ENCODE data around the gene CCDC47.
A peak's percentile ranks its signal among the peaks of the same experiment; 100 is the strongest.
"Not testable (repeated sequence)": the region's sequence is repeated elsewhere in the genome, so short reads cannot be mapped to it uniquely, and the experiment has no call there.

CCDC47 gene

DNA sequence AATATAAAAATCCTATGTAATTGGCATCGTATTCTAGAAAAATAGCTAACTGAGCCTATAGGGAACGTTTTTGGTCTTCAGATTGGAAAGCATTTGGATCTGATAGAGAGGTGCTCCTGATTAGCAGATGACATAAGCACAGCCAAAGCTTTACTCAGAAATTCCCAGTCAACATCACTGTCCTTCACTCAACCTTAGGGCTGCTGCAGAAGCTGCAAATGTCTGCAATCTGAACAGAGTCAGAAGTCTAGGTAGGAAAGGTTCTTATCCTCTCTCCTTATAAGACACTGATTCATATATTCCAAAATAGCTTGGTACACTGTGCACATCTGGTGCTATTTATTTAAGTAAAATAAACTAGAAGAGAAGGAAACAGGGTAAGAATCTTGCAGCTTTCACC, 51.0 kb downstream of the CCDC47 start:
- DNase-seq (ENCODE audit: low read depth in 2 of 2) = no peak

DNA sequence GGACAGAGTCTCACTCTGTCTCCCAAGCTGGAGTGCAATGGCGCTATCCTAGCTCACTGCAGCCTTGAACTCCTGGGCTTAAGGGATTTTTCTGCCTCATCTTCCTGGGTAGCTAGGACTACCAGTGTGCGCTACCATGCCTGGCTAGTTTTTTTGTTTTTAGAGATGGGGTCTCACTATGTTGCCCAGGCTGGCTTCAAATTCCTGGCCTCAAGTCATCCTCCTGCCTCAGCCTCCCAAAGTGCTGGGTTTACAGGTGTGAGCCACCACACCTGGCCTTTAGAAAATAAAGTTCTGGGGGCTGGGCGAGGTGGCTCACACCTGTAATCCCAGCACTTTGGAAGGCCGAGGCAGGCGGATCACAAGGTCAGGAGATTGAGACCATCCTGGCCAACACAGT, 53.2 kb downstream of the CCDC47 start:
- not testable (repeated sequence) for DNase-seq (ENCODE audit: low read depth in 2 of 2)

DNA sequence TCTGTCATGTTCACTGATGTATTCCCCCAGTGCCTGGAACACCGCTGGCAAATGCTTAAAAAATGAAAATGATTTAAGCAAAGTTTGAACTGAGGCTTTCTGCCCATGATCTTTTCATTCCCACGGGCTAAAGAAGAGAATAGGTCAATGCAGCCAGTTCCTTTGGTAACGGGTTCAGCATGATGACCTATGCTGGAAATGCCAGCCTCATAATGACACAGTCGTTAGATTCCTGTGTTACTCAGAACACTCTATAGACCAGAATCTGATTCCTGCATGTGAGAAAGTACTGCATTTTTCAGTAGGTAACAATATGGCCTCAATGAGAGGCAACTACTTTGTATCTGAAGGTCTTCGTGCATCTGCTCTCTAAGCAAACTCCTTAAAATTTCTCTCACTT, 54.4 kb downstream of the CCDC47 start:
- no peak for DNase-seq (ENCODE audit: low read depth in 2 of 2)

DNA sequence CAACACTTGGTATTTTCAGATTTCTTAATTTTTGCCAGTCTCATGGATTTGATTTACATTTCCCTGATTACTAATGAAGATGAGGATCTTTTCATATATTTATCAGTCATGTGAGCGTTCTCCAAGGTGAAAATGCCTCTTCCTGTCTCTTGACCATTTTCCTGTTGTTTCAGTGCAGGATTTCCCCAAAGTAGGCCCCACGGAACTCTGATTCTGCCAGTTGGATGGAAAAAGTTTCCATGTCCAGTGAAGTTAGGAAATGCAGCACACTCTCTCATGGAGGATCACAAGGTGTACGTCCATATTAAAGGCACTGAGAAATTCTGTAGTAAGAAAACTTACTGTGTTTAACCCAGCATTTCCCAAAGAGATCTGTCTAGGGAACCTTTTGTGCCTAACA, 57.0 kb downstream of the CCDC47 start:
- no peak for DNase-seq (ENCODE audit: low read depth in 2 of 2)

DNA sequence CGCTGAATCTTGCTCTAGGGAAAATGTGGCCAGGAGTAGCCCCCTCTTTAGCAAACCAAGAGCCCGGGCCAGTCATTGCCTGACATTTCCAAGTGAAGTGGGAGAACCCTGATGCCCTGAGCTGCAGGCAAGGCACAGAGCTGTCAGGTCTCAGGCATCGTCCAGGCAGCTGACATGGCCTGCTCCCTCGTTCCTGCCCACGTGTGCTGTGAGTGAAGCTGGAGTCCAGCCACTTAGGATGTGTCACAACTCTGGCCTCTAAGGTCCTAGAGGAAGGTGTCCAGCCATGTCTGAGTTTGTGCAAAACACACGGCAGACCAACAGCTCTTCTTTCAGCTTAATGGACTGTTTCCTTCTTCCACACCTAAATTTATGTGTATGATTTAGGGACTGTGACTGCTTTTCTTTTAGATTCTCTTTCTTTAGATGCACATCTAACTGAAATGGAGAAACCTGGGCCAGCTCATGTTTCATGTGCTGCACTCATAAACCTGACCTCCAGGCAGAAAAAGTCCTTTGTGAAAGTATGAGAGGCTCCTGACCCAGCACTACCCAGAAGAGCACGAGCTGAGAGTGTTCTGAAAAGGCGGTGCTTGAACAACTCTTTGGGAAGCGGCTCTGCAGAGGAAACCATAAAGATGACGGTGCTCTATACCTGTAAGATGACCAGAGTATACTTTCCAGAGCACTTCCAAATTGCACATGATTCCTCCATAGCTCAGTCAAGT, 58.7 kb downstream of the CCDC47 start:
- no peak for DNase-seq (ENCODE audit: low read depth in 2 of 2)

DNA sequence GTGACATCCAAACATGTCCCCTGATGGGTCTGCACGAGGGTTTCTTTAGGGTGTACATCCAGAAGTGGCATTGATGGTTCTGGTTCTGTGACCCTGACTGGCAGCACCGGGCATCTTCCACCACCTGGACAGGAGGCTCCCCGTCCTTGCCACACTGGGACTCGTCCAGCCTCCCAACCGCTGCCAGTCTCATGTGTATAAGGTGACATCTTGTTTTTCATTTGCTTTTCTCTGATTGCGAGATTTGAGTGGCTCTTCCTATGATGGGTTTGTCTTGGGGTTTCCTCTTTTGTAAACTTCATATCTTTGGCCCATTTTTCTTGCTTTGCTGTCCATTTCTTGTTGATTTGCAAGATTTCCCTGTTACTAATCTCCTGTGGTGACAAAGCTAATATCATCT, 64.3 kb downstream of the CCDC47 start:
- DNase-seq (ENCODE audit: low read depth in 2 of 2) = no peak

DNA sequence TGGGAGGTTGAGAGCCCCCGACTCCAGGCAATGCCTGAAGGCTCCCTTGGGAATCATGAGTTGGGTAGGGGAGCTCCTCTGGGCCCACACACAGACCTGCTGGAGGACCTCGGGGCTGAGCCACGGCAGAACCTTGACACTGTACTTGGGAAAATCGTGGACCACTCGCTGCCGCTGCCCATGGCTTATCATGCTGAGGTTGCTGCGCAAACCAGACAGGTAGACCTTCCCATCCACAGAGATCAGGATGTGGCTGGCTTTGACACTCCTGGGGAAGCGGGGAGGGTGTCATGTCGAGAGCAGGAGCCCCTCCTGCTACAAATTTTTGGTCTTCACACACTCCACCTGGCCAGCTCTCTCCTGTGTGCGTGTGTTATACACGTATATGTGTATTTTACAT, 66.2 kb downstream of the CCDC47 start:
- no peak for DNase-seq (ENCODE audit: low read depth in 2 of 2)

DNA sequence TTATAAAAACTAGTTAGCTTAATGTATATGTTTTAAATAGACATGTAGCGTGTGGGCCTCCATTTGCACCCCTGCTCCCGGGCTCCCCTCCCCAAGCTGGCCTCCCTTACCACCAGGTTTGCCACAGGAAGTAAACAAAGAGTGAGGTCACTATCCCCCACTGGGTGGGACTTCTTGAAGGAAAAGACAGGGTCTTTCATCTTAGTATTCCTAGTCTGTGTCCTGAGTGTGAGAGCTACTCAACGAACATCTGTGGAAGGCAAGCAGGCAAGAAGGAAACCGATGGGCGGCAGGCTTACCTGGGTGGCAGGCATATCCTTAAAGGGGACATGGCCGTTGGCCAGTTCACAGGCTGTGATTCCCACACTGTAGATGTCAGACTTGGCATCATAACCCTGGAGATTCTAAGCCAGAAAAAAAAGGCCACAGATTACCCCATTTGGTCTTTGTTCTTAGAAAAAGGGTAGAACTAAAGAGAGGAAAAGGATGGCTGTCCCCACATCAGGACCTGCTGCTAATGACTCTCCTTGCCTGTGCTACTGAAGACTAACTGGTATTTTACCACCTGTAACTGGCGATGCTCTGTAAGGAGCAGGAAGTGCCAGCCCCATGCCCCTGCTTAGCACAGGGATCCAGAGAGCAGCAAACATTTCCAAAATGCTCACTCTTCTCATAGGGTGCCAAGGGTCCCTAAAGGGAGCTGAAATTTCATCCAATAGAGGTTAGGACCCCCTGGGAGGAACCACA, 66.9 kb downstream of the CCDC47 start:
- no peak for DNase-seq (ENCODE audit: low read depth in 2 of 2)

DNA sequence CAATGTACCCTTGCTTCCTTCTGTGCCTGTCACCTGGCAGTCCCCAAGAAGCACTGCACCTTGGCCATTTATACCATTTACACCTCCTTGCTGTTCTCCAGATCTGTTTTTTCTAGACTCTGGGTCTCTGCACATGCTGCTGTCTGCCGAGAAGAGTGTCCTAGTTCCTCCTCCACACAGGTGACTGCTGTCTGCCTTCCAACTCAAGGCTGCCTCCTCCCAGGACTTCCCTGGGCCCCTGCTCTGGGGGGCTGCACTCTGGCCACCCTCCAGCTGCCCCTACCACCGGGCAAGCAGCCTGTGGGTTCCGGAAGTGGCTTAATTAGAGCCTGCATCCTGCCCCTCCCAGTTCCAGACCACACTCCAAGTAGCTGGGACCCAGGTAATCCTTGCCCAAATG, 67.7 kb downstream of the CCDC47 start:
- no peak for DNase-seq (ENCODE audit: low read depth in 2 of 2)

DNA sequence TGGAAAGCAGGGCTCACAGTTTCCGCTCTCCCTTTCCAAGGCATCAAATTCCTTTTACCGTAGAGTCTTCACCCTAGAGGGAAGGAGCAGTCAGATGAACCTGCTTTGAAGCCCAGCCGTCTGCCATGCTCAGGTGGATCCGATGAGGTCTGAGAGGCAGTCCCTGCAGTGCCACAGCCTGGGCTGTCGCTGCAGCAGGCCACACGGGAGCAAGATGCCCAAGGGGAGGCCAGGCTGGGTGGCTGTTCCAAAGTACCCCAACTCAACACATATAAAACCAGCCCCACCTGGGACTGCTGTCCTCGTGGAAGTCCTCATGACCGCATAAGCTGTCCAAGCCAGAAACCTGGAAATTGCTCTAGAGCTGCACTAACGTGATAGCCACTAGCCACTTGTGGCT, 68.6 kb downstream of the CCDC47 start:
- DNase-seq (ENCODE audit: low read depth in 2 of 2) = no peak

DNA sequence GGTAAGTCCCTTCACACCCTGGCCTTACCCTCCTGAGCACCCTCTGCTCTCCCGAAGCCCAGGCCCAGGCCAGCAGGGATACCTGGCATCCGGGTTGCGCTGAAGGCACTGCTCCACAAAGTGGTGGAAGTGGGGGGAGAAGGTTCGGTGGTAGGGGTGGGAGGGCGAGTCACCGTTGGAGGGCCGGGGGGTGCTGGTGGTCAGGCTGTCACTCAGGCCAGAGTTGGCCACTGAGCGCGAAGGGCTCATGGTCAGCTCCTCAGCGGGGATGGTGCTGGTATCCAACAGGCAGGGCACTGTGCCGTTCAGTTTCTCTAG, 69.2 kb downstream of the CCDC47 start:
- DNase-seq (ENCODE audit: low read depth in 2 of 2) = no peak

DNA sequence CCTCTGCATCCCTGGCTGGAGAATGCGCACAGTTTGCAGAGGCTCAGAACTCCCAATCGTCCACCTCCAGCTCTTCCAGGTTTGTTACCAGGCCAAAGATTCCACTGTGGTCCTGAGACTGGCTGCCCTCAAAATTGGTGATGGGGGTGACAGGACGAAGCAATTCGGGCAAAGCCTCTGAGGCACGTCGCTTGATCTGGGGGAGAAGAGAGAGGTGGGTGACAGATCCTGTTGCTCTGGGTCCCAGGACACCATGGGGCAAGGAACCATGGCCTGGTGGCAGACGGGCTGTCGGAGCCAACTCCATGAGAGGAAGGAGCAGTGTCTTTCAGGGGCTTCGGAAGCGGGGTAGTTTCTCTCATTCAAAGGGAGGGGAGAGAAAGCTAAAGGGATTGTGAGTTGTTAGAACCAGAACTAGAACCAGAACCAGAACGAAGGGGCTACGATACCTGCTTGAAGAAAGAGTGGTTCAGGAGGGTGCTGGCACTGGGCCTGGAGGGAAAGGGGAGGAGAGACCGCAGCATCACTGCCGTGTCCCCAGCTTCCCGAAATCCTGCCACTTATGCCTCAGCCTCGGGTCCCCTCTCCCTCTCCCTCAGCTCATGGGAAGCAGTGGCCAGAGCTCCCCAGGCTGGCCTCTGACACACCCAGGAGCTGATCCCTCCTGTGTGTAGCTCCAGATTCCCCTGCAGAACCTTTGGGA, 69.7 kb downstream of the CCDC47 start:
- DNase-seq (ENCODE audit: low read depth in 2 of 2) = no peak

DNA sequence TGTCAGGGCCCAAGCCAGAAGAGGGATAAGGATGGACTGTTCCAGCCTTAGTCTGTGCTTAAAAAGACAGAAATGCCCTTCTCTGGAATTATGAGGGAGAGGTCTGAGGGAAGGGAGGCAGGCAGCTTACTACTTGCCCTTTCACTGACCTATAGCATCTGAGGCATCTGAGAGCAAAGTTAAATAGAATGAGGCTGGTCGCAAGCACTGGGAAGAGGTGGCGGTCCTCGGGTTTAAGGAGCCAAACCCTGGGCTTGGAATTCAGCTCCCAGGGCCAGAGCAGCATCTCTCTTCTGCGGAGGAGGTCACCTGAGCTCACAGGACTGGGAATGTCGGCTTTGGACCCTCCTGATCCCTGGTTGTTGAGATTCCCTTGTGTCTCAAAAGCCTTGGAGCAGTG, 70.4 kb downstream of the CCDC47 start:
- no peak for DNase-seq (ENCODE audit: low read depth in 2 of 2)

DNA sequence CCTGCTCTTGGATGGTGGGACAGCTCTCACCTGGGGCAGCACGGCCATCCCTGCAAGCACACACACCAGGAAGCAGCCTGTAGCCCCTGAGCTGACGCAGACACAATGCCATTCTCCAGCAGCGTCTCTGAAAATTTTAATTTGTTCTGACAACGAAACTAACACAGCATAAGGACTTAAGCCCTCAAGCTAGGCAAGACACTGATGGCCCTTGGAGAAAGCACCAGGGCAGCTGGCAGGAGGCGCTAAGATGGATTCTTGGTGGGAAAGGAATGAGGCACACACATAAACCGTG, 70.7 kb downstream of the CCDC47 start:
- DNase-seq (ENCODE audit: low read depth in 2 of 2) = no peak

DNA sequence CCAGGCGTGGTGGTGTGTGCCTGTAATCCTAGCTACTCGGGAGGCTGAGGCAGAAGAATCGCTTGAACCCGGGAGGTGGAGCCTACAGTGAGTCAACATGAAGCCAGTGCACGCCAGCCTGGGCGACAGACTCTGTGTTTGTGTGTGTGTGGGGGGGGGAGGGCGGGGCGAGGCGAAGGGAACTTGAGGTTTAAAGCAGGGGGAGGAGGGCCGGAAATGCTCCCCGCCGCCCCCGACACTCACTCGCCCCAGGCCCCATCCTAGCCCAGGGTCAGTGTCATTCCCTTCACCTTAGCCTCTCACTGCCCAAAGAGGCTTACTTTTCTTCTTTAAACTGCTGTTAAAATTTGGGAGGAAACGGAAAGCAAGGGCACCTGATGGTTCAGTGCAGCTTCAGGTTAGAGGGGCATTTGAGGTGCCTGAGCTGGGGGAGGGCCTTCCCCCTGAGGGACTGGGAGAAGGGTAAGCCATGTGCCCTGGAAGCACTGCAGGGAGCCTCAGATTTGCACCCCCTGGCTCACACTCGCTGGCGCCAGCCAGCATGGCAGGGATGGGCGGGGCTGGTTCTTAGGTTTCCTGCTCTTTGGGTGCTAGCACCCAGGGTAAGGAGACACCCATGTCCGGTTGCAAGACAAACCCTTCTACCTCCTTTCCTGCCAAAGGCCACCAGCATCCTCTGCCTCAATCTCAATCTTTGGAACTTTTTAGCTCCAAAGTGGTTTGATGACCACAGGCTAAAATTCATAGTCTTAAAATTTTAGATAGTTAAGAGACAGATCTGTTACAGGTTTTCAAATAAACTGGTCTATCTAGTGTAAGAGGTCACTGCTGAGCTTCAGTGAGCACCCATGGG, 71.3 kb downstream of the CCDC47 start:
- peak; percentile 52 to 61 for DNase-seq (ENCODE audit: low read depth in 2 of 2)

DNA sequence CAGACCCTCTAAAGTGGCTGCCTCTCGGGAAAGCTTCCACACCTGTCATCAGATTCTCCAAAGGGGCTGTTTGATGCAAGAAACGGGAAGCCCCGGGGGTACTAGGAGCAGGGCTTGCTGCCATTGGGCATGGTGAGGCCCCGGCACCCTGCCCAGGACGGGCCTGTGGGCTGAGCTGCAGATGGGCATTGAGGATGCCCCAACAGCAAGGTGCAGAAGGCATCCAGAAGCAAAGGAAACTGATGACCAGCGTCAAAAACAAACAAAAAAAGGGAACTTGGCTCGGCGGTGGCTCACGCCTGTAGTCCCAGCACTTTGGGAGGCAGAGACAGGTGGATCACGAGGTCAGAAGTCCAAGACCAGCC, 72.0 kb downstream of the CCDC47 start:
- no peak for DNase-seq (ENCODE audit: low read depth in 2 of 2)

DNA sequence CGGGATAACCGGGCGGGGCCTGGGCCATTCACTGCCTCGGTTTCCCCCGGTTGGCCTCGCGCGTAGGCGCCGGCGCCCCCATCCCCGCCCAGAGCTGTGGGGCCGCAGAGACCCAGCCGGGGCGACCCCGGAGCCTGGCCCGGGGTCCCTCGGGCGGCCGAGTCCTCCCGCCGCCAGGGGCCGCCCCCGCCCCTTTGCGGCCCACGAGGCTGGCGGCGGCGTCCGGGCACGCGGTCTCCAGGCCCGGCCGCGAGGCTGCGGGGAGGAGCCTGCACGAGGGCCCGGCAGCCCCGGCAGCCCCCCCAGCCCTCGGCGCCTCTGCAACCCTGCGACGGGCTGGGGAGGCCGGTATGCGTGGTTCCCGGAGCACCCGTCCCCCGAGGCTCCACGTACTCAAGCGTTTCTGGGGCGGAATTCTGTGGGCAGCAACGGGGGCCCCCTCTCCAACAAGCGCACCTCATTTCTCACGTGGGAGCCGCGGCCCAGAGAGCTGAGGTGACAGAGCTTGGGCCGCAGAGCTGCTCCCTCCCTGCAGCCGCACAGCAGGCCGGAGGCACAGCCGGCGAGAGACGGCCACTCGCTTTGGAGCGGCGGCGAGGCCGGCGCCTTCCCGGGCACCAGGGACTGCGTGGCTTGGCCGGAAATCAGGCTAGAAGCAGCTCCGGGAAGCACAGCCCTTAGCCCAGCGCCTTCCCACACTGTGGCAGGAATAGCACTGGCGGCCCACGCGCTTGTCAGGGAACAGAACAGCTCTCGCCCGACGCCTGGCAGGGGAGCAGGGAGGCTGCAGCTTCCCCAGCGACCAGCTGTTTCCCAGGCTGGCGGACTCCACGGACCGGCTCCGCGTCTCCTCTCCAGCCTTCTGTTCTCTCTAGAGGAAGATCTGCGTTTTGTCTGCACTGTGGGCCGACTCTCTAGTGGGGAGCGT, 72.6 kb downstream of the CCDC47 start:
- DNase-seq (ENCODE audit: low read depth in 2 of 2) = peak in 1 of 2 donors; percentile 47

DNA sequence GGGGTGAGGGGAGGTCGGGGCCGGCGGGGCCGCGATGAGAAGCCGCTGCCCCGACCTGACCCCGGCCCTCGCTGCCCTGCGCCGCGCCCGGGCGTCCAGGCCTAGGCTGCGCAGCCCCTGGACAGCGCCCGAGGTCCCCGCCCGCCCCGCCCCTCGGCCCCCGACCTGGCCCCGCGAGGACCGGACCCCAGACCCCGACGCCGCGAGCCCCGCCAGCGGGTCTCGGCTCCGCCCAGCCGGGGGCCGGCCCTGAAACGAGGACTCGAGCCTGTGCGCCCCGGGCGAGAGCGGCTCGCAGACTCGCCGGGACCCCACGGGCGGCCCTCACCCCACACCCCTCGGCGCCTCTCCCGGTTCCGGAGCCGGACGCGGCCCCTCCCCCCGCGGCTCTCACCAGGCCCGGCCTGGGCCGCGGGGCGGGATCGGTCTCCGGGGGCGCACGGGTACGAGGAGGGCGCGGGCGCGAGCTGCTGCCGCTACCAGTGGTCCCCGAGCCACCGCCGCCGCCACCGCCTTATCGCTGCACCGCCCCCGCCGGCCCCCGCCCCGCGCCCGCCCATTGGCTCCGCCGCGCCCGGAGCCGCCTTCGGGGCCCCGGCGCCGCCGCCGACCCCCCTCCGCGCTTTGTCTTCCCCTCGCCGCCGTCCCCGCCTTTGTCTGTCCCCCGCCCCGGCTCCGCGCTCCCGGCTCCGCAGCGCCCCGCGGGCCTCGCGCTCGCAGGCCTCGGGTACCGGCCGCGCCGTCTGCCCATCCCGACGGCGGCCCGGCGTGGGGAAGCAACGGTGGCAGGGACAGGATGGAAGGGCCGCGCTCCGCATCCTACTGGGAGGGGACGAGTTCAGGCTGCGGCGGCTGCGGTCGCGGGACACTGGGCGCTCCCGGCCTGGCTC, 73.5 kb downstream of the CCDC47 start, which contains the start of gene LIMD2:
LIMD2 (minus strand) TSS at position 488 of the 890 bp plus-strand sequence. CDS start 827 bp downstream, outside the sequence.
- peak; percentile 65 to 80 for DNase-seq (ENCODE audit: low read depth in 2 of 2)

DNA sequence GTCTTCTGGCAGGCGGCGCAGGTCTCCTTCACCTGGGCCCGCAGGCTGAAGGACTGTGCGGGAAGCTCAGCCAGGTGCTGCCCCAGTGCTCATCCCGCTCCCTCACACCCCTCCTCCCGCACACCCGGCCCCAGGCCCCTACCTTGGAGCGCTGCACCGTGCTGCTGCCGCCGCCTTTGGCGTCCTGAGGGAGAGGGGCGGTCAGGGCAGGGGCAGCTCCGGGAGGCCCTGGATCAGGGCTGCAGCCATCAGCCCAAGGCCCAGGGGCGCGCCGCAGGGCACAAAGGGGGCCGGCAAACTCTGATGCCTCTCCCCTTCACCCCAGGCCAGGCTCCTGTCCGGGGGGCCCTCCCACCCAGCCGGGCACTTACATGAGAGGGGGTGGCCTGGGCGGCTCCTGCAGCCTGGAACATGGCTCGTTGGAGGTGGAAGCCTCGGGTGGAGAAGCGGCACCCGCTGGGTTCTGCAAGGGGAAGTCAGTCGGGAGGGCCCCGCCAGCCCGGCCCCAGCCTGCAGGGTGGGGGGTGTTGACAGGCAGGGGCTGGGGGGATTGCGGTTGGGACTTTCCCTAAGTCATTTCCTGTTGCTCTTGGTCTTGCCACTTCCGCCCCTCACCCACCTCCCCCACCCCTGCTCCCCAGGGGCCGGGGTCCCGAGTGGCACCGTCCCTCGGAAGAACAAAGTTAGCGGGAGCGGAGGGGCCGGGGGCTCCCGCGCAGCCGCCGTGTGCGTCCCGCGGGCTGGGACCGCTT, 74.3 kb downstream of the CCDC47 start:
- DNase-seq (ENCODE audit: low read depth in 2 of 2) = peak; percentile 75

Data from stimulated activated CD8-positive, alpha-beta memory T cell treated with anti-CD3 and anti-CD28 coated beads, Interleukin-15, amount 100 ng/mL, for 4 hours (primary cell).